Urinary bladder (tissue), 4 donors: Measurements from ENCODE around the gene NARF. TPM values are rescaled to one million over a fixed set of nuclear protein-coding genes. Genes with fewer than 3 reads are reported as not detected.
"Not testable (repeated sequence)": the region's sequence is repeated elsewhere in the genome, so short reads cannot be mapped to it uniquely, and the experiment has no call there.

ENCODE experiments used
- DNase-seq: peaks from one replicate; pipeline ENCODE4 v3.0.0-alpha.2; 2015; ENCODE audit errors: extremely low spot score
- H3K27ac ChIP-seq: one replicate; pipeline ENCODE4 v1.5.1; 2013; ENCODE audit warnings: low read depth, mild to moderate bottlenecking, moderate library complexity
- H3K36me3 ChIP-seq: one replicate; pipeline ENCODE4 v1.6.1; 2013; ENCODE audit warnings: mild to moderate bottlenecking, moderate library complexity; ENCODE audit not compliant: insufficient read depth
- H3K4me1 ChIP-seq: one replicate; pipeline ENCODE4 v1.6.1; 2013; ENCODE audit warnings: mild to moderate bottlenecking, moderate library complexity; ENCODE audit not compliant: insufficient read depth
- H3K4me3 ChIP-seq: one replicate; pipeline ENCODE4 v1.5.1; 2013; ENCODE audit warnings: low read depth, low read length
- WGBS: extraction: QIAGEN DNeasy Blood & Tissue Kit; methylation state at CpG from one replicate; pipeline ENCODE4 v1.1.7; 2013; 5-methylcytosine and 5-hydroxymethylcytosine counted together
- polyA plus RNA-seq: library from polyadenylated mRNA; stranded (reverse); fragments of 200-250 nt; gene quantifications from one replicate; pipeline ENCODE4 v1.2.3, GENCODE V29; 2013
- total RNA-seq: library from RNA; depleted of rRNA; stranded (reverse); fragments of >200 nt; gene quantifications from one replicate; pipeline ENCODE4 v1.2.3, GENCODE V29; 2014
- donor health status: healthy with polysubstance abuse.
- donor health status: healthy.

The NARF gene
- total RNA-seq: 32.4 TPM
- 64.2 TPM for polyA plus RNA-seq

DNA sequence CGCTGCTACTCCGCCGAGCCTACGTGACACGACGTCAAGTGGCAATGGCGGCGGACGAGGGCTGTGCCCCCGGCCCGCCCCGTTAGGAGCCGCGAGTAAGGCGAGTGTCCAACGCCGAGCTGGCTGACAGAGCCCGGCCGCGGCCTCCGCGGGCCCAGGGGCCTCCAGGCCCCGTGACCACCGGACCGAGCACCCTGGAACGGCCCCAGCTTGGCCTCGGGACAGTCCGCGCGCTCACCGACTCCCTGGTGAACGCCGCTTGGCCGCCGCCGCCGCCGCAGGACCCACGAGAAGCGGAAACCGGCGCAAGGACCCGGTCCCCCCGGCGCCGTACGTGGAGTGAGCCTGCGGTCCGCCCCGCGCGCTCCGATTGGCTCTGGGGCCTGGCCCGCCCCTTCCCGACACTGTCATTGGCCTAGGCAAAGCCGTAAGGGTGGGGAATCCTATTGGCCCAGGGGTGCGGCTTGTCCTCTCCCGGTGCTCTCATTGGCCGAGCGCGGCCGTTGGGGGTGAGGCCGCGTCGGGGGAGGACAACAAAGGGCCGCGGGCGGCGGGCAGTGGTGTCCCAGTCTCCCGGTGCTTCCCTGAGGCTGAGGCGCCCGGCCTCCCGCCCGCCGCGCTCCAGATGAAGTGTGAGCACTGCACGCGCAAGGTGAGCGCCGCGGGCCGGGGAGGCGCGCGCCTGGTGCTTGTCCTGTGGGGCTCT lies at the start of gene NARF:
Gene NARF, plus strand, starts transcription at position 563 of the 706 bp plus-strand sequence. Its CDS starts 63 bp downstream, at position 626.
- H3K36me3 ChIP-seq: no peaks in the 10 kb centered on the region
- H3K27ac ChIP-seq: peak within 1 kb of the TSS; percentile 100
- DNase-seq: peak; percentile 97
- WGBS: under 1% methylated on average over 85 of the region's 85 CpGs
- H3K4me1 ChIP-seq: peaks cover 2% of the 10 kb centered on the region
- H3K4me3 ChIP-seq: peak within 1 kb of the TSS; percentile 86

DNA sequence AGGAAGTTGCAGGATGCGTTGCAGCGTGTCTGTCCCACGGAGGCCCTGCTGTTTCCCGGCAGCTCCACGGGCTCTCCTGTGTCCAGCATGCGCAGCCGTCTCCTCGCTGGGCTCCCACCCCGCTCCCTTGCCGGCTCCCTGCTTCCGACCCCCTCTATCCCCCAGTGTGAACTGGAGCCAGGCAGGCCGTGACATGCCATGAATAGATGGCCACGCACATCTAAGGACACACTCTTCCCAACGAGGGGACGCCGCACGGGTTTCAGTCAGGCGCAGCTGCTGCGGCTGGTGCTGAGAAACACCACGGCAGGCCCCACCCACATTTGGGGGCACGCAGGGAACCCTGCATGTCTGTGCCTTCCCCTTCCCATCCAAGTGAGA lies 49.6 kb upstream of the NARF start:
- Histone ChIP-seq H3K36me3 (peaks cover 4% of the 10 kb centered on the region), H3K27ac (no peak overlapping the region), H3K4me1 (no peaks in the 10 kb centered on the region), H3K4me3 (no peak overlapping the region)
- no peak for DNase-seq
- WGBS: 94% methylated on average over 21 of the region's 21 CpGs

DNA sequence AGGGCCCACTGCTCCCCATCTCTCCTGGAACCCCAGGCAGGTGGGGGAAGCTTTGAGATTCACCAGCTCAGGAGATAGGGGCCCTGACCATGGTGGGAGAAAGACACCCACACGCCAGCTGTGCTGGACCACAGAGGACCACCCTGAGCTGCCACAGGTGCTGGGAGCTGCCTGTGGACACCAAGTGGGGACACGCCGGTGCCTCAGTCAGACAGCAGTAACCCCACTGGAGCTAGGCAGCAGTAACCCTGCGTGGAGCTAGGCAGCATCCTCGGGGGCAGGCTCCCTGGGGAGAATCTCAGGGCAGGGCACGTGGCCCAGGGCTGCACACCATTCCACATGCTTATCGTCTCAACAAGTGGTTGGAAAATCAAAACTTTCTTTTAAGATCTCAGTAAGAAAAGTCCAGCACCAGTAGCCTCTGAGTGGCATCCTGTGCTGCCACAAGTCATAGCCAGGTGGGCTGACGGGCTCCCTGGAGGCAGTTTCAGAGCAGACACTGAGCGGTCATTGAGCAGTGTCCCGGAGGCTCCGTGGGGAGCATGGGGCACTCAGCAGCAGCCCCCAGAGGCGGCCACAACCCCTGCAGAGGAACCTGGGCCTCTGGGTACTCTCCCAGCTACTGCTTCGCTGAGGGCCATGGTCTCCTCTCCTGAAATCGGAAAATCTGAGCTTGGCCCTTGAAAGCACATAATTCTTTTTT lies 48.4 kb upstream of the NARF start:
- Histone ChIP-seq H3K4me3 (no peak overlapping the region), H3K4me1 (no peaks in the 10 kb centered on the region), H3K27ac (no peak overlapping the region), H3K36me3 (no peaks in the 10 kb centered on the region)
- WGBS: 83% methylated on average over 14 of the region's 14 CpGs
- DNase-seq: no peak

DNA sequence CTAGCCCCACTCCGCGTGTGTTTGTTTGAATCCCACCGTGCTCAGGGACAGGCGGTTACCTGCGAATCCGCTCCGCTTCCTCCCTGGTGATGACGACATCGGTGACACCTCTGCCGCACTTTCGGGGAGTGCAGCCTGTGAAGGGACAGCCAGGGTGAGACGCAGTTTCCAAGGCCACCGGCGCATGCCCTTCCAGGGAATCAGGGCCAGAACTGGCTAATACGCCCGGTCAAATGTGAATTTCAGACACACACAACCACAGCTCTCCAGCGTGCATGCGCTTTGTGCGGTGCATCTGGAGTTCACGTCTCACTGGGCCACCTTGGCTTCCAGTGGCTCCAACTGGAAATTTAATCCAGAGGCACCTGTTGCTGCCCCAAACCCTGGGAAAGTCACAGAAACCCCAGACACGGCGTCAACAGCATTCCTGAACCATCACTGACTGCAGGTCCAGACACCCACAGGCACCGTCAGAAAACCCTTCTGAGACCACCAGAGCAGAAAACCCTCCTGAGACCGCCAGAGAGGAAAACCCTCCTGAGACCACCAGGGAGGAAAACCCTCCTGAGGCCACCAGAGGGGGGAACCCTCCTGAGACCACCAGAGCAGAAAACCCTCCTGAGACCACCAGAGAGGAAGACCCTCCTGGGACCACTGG lies 47.0 kb upstream of the NARF start:
- H3K27ac ChIP-seq: no peak overlapping the region
- H3K36me3 ChIP-seq: no peaks in the 10 kb centered on the region

DNA sequence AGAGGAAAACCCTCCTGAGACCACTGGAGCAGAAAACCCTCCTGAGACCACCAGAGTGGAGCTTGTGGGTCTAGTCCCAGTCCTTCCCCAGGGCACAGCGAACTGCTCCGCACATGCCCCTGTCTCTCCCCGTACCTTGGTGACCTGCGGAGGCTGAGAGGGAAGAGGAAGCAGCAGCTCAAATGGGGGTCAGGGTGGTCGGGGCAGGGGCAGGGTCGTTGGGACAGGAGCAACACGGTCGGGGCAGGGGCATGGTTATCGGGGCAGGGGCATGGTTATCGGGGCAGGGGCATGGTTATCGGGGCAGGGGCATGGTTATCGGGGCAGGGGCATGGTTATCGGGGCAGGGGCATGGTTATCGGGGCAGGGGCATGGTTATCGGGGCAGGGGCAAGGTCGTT lies 46.5 kb upstream of the NARF start:
- not testable (repeated sequence) for H3K27ac ChIP-seq, DNase-seq, H3K4me1 ChIP-seq, H3K4me3 ChIP-seq, H3K36me3 ChIP-seq
- WGBS: 94% methylated on average over 16 of the region's 16 CpGs

More for the DNA sequence above, 47.0 kb upstream of the NARF start:
- no peak for DNase-seq
- 94% methylated on average over 24 of the region's 24 CpGs for WGBS
- no peaks in the 10 kb centered on the region for H3K4me1 ChIP-seq
- no peak overlapping the region for H3K4me3 ChIP-seq

DNA sequence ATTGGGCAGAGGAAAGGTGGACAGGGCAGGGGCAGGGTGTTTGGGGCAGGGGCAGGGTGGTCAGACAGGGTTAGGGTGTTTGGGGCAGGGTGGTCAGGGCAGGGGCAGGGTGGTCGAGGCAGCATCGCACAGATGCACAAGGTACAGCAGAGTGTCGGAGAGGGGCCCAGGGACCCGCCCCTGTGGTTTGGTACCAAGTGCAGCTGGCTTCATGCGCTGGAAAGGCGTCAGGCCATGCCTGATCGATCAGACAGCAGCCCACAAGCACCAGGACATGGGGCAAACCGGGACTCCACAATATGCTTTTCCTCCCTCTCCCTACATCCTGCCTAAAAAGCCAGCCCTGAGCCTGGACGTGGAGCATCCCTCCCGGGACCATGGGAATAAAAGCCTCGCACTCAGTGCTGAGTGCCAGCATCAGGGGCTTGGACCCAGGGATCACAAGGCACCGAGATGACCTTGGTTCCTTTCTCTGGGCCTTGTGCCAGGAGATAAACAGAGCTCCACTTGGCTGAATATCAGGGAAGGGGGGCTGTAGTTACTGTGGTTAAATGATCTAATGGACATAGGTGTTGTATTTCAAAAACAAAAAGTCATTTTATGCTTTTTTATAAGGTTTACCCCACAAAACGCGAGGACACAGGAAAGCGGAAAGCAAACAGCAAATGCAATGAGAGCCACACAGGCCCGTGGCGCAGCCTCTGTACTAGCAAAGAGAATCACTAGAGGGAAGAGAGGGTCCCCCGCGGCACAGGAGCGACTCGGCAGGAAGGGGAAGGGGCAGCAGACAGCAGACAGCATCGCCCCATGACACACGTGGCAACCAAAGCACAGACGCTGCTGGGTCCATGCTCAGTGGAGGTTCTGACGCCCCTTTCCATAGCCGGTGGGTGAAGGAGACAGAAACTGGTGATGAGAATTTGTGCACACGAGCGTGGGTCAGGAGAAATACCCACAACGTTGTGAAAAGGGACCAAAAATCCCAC lies 45.7 kb upstream of the NARF start:
- 88% methylated on average over 29 of the region's 29 CpGs for WGBS

DNA sequence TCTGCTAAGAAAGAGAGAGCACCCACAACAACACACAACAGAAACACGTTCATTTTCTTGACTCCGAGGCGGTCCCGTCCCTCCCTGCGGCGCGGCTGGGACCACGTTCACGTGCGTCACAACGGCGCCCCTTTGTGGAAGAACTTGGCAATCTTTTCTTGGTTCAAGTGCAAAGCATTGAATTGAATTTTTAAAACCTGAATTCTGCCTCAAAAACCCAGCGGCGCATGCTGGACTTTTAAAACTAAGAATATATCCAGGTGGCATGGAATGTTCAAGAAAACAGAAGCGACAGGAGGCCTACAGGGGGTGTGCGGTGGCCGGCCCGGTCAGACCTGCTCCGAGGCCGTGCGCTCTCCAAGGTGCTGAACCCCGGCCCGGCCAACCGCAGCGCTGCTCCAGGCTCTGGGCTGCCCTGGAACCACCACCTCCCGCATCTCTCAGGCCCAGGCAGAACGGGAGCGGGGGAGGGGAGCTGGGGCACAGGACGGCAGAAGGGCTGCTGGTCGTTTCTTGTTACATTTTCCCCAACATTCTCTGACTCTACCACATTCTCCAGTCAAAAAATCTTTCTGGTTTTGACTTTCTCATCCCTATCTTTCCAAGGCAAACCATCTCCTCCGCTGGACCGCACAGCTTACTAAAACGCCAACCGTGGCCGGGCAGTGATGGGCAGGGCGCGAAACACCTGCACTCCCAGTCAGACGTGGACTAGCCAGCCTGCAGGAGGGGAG lies 43.8 kb upstream of the NARF start:
- no peak overlapping the region for H3K4me3 ChIP-seq
- no peak for DNase-seq
- 20% methylated on average over 38 of the region's 38 CpGs for WGBS

More for the DNA sequence above, 45.7 kb upstream of the NARF start:
- H3K27ac ChIP-seq: no peak overlapping the region
- no peak for DNase-seq
- no peaks in the 10 kb centered on the region for H3K4me1 ChIP-seq
- H3K36me3 ChIP-seq: no peaks in the 10 kb centered on the region
- H3K4me3 ChIP-seq: no peak overlapping the region

DNA sequence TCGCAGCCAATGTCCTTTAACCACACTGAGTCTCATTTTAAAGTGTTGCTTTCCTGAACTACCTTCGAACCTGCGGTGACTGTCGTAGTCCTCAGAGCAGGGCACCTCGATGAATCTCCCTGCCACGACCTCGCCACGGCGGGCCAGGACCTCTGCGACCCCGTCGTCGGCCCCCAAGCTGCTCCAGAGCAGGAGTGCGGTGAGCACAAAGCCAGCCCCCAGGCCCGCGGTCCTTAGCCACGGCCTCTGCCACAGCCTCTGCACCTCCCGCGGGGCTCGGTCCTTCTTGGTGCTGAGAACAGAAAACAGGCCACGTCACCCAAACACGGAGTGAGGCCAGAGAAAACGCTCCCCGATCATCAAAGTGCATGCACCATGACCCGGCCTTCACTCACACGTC lies 43.2 kb upstream of the NARF start:
- Histone ChIP-seq H3K27ac (no peak overlapping the region), H3K4me3 (no peak overlapping the region), H3K4me1 (no peaks in the 10 kb centered on the region), H3K36me3 (no peaks in the 10 kb centered on the region)
- WGBS: 89% methylated on average over 26 of the region's 26 CpGs
- no peak for DNase-seq

More for the DNA sequence above, 43.8 kb upstream of the NARF start:
- Histone ChIP-seq H3K36me3 (no peaks in the 10 kb centered on the region), H3K27ac (no peak overlapping the region), H3K4me1 (no peaks in the 10 kb centered on the region)

DNA sequence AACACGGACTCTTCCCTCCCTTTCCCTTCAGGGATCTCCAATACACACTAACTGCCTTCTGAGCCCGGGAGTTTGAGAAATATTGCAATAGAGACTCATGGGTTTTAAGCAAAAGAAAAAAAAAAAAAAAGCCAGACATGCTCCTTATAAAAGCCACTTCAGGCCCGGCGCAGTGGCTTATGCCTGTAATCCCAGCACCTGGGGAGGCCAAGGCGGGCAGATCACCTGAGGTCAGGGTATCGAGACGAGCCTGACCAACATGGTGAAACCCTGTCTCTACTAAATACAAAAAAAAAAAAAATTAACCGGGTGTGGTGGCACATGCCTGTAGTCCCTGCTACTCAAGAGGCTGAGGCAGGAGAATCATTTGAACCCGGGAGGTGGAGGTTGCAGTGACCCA lies 42.8 kb upstream of the NARF start:
- WGBS: 90% methylated on average over 9 of the region's 9 CpGs
- DNase-seq: no peak
- Histone ChIP-seq H3K4me1 (no peaks in the 10 kb centered on the region), H3K4me3 (no peak overlapping the region), H3K36me3 (no peaks in the 10 kb centered on the region), H3K27ac (no peak overlapping the region)

DNA sequence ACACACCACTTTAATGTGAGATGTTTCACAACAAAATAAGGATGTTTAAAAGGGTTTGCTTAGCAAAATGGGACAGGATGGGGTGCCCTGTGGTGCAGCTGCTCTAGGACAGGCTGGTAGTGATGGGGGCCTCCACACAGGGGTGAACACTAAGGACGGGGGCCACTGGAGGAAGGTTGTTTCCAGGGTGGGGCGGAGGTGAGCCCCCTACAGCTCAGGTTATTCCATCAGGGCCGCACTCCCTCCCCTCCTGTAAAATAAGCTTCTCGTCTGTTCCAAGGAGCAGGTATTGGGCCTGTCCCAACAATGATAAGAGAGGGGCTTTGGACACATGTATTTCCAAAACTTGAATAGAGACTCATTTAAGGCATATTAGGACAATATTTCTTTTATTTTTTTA lies 42.3 kb upstream of the NARF start:
- DNase-seq: no peak
- 95% methylated on average over 4 of the region's 4 CpGs for WGBS
- no peaks in the 10 kb centered on the region for H3K36me3 ChIP-seq

DNA sequence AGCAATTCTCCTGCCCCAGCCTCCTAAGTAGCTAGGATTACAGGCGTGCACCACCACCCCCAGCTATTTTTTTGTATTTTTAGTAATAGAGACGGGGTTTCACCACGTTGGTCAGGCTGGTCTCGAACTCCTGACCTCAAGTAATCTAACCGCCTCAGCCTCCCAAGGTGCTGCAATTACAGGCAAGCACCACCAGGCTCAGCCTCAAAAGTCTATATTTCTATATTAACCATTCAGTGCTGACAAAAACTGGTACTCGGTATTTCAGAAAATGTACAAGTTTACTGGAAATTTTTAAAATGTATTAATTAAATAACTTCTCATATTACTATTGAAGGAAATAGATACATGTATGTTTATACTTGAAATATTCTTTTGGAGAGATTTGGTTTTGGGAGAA lies 41.8 kb upstream of the NARF start:
- Histone ChIP-seq H3K4me3 (no peak overlapping the region), H3K4me1 (no peaks in the 10 kb centered on the region), H3K27ac (no peak overlapping the region), H3K36me3 (no peaks in the 10 kb centered on the region)
- 90% methylated on average over 6 of the region's 6 CpGs for WGBS
- no peak for DNase-seq

More for the DNA sequence above, 42.3 kb upstream of the NARF start:
- Histone ChIP-seq H3K4me3 (no peak overlapping the region), H3K4me1 (no peaks in the 10 kb centered on the region), H3K27ac (no peak overlapping the region)

DNA sequence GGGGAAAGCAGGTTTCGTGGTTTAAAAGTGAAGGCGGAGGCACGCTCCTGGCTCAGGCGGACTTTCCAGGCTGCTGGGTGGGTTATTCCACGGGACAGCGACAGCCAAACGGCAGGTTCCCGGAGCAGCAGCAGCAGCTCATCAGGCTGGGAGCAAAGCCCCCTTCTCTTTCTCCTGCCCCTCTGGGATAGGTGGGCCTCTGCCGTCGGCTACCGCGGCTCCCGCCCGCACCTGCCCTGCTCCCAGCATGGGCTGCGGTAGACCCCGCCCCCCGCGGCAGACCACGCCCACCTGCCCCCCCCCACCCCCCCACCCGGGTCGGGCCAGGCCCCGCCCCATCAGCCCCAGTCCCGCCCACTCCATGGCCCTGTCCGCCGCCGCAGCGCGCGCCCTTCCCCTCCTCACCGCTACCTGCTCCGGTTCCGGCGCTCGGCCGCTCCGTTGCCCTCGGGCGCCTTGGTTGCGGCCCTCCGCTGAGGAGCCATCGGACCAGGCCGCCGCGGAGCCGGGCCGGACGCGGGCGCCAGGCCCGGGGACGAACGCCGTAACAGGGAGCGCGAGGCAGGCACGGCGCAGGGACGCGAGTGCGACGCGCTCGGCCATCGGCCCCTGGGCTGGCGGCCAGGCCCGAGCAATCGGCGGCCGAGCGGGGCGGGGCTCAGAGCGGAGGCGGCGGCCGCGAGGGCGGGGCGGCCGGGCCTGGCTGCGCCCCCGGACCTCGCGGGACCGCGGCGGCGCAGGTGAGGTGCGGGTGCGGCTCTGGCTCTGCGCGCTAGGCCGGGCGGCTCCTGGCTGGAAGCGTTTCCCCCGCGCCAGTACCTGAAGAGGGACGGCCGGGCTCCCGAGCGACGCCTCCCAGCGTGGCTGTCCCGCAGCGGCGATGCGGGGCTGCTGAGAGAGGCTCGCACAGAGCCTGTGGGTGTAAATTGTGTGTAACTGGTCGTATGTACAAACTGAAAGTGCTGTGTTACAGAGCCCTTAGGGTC lies 40.2 kb upstream of the NARF start, which contains the start of the genes HEXD and OGFOD3:
Gene HEXD, plus strand, starts transcription at position 347 of the 986 bp plus-strand sequence. CDS start 1,453 bp downstream, outside the sequence.
Gene OGFOD3, minus strand, starts transcription at position 586 of the 986 bp plus-strand sequence. Its CDS starts 101 bp downstream, at position 485.
- H3K4me3 ChIP-seq: peak within 1 kb of the TSS; percentile 76
- no peaks in the 10 kb centered on the region for H3K36me3 ChIP-seq
- no peak for DNase-seq
- no peaks in the 10 kb centered on the region for H3K4me1 ChIP-seq
- H3K27ac ChIP-seq: peak within 1 kb of the TSS; percentile 97
- under 1% methylated on average over 107 of the region's 108 CpGs for WGBS
